ENCODE measurements around the gene AP3B1.

DNA sequence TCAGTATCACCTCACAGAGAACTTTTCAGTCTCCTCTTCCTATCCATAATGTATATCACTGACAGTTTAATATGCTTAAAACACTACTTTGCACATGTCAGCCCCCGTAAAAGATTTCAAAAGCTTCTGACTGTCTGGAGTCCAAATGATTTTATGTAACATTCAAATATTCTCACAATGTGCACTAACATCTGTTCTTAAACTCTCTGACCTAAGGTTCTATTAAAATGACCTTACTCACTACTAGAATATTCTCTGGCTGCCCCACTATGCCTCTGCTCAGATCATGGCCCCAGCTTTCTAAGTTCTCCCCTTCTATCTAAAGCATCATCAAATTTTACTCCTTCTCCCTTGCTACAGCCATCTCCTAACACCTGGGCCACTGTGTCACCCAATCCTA, 52.5 kb downstream of the AP3B1 start:
- TF ChIP-seq, protein P1, sequence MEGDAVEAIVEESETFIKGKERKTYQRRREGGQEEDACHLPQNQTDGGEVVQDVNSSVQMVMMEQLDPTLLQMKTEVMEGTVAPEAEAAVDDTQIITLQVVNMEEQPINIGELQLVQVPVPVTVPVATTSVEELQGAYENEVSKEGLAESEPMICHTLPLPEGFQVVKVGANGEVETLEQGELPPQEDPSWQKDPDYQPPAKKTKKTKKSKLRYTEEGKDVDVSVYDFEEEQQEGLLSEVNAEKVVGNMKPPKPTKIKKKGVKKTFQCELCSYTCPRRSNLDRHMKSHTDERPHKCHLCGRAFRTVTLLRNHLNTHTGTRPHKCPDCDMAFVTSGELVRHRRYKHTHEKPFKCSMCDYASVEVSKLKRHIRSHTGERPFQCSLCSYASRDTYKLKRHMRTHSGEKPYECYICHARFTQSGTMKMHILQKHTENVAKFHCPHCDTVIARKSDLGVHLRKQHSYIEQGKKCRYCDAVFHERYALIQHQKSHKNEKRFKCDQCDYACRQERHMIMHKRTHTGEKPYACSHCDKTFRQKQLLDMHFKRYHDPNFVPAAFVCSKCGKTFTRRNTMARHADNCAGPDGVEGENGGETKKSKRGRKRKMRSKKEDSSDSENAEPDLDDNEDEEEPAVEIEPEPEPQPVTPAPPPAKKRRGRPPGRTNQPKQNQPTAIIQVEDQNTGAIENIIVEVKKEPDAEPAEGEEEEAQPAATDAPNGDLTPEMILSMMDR (IDR thresholded peaks at IDR 0.05; ENCODE audit: low read depth, low read length): no peak
- no peak for TF ChIP-seq EZH2phosphoT487 (IDR thresholded peaks at IDR 0.05; ENCODE audit: low read depth)

Data from OCI-LY3 (cell line).